ENCODE data around the gene ZNF106. TPM values are rescaled to one million over a fixed set of nuclear protein-coding genes. Genes with fewer than 3 reads are reported as not detected.

Gene ZNF106
- total RNA-seq, 1 experiment from 2014 or later: 28.5 TPM

DNA sequence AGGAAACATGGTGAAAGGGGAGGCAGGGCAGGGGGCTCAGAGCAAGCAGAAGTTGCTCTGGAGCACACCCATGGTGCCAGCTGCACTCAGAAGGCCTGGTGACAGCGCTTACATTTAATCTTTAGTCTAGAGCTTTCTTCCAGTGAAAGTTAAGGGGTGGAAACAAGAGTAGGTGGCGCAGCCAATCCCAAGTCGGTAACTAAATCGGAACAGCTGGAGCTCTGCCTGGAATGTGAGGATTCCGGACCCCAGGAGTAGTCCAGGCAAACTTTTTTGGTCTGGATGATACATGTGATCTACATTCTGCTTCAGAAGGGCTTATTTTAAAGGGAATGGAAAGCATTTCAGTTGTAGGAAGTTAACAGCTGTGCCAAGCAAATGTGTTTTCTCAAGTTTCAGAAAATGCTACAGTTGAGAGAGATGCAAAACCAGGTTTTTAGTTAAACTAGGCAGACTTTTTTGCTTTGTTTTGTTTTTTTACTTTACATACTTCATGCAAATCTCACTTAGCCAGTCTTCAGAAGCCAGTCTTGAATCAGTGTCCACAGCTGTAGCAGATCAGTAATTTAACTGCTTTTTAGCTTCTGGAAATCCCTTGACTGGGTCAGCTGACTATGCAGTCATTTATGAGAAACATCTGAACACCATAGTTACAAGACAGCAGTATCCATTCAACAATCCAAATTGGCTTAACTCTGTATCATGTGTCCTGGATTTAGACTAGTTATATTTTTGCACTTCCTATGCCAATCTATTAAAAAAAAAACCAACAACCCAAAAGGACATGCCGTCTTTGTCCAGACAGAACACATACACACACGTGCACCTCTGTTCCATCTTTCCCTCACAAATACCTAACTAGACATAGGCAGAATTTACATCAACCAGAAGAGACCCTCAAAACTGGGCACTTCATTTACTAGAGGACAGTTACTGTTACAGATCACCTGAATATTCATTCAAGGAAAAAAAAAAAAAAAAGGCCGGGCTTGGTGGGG lies 33.2 kb downstream of the ZNF106 start:
- H3K4me3 ChIP-seq (replicated peaks in 1 of 2; ENCODE audit: low read depth in 1 of 2, low read length in 2 of 2): no peak overlapping the region

DNA sequence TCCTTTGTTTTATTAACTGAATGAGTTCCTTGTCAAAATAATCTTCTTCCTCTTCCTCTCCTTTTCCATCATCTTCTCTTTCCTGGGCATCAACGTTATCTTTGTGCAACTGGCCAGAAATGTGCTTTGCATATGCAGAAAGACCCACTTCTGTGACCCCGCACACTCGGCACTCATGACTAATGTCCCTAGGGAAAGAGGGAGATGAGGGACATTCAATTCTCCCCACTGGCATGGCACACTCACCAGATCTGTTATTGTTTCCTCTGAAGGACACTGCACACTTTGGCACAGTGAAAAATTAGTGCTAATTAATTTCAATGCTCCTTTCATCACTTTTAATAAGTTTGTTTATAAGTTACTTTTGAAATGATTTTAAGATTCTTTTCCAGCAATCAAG lies 34.0 kb downstream of the ZNF106 start:
- Histone ChIP-seq H3K4me2 (ENCODE audit: low read length) (no peak overlapping the region), H3K27ac (ENCODE audit: low read depth, low read length) (no peak overlapping the region), H3K4me1 (ENCODE audit: control insufficient read depth in 1 of 2, insufficient read depth in 2 of 2, low read length in 2 of 2) (no peaks in the 10 kb centered on the region), H2AFZ (ENCODE audit: low read depth, low read length, poor library complexity, severe bottlenecking) (no peak overlapping the region), H3K9me2 (ENCODE audit: insufficient read depth) (no peaks in the 10 kb centered on the region), H4K20me1 (ENCODE audit: insufficient read depth) (no peaks in the 10 kb centered on the region), H3K79me2 (ENCODE audit: insufficient read depth, low read length) (no peaks in the 10 kb centered on the region), H3K4me3 (replicated peaks in 1 of 2; ENCODE audit: low read depth in 1 of 2, low read length in 2 of 2) (no peak overlapping the region), H3K27me3 (ENCODE audit: insufficient read depth, low read length) (no peaks in the 10 kb centered on the region), H3K36me3 (ENCODE audit: control insufficient read depth in 1 of 2, insufficient read depth in 2 of 2, low read length in 2 of 2) (peaks cover 0 to 2% of the 10 kb centered on the region in 2 experiments; a peak in 2 of 4 replicates), H3K9ac (ENCODE audit: low read length) (no peak overlapping the region), H3K9me3 (ENCODE audit: control insufficient read depth in 1 of 2, insufficient read depth in 1 of 2, low read depth in 1 of 2, low read length in 2 of 2) (no peaks in the 10 kb centered on the region)
- DNase-seq (ENCODE audit: low read depth, low spot score) (no peak), ATAC-seq (no peak)
- ChIA-PET POLR2A (no interaction called here), RAD21 (ENCODE audit: low non-redundant PET in 1 of 2, low total read pairs in 2 of 2, uncharacterized antibody in 2 of 2, unreplicated experiment in 2 of 2) (no interaction called here), CTCF (no interaction called here)
- intact Hi-C loops (cut with micrococcal nuclease): no loop called here
- TF ChIP-seq EZH2 (IDR thresholded peaks at IDR 0.05) (no peak), POLR2AphosphoS5 (IDR thresholded peaks at IDR 0.05; ENCODE audit: low read depth, low read length) (no peak), TCF7L2 (IDR thresholded peaks at IDR 0.05; ENCODE audit: borderline replicate concordance, extremely low read depth, insufficient read depth, insufficient read length) (no peak), EZH2phosphoT487 (IDR thresholded peaks at IDR 0.05; ENCODE audit: borderline replicate concordance) (no peak), EGR1 (IDR thresholded peaks at IDR 0.05; ENCODE audit: low read depth) (no peak), RAD21 (IDR thresholded peaks at IDR 0.05; ENCODE audit: low read depth) (no peak), CBX3 (IDR thresholded peaks at IDR 0.05; ENCODE audit: low read depth) (no peak), POLR2A (IDR thresholded peaks at IDR 0.05; ENCODE audit: borderline replicate concordance, extremely low read depth, insufficient read depth, insufficient read length) (no peak), SP1 (IDR thresholded peaks at IDR 0.05; ENCODE audit: low read depth) (no peak), ELF1 (IDR thresholded peaks at IDR 0.05; ENCODE audit: borderline replicate concordance, low read depth) (no peak), ZNF274 (IDR thresholded peaks at IDR 0.05; ENCODE audit: low read depth, low read length) (no peak), FOSL1 (IDR thresholded peaks at IDR 0.05; ENCODE audit: low read depth) (no peak)
- TF ChIP-seq, protein P1, sequence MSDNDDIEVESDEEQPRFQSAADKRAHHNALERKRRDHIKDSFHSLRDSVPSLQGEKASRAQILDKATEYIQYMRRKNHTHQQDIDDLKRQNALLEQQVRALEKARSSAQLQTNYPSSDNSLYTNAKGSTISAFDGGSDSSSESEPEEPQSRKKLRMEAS (IDR thresholded peaks at IDR 0.05): no peak
- TF ChIP-seq, protein P2, sequence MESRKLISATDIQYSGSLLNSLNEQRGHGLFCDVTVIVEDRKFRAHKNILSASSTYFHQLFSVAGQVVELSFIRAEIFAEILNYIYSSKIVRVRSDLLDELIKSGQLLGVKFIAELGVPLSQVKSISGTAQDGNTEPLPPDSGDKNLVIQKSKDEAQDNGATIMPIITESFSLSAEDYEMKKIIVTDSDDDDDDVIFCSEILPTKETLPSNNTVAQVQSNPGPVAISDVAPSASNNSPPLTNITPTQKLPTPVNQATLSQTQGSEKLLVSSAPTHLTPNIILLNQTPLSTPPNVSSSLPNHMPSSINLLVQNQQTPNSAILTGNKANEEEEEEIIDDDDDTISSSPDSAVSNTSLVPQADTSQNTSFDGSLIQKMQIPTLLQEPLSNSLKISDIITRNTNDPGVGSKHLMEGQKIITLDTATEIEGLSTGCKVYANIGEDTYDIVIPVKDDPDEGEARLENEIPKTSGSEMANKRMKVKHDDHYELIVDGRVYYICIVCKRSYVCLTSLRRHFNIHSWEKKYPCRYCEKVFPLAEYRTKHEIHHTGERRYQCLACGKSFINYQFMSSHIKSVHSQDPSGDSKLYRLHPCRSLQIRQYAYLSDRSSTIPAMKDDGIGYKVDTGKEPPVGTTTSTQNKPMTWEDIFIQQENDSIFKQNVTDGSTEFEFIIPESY (IDR thresholded peaks at IDR 0.05; ENCODE audit: extremely low read depth, insufficient replicate concordance, low read length): no peak
- TF ChIP-seq, protein P3, sequence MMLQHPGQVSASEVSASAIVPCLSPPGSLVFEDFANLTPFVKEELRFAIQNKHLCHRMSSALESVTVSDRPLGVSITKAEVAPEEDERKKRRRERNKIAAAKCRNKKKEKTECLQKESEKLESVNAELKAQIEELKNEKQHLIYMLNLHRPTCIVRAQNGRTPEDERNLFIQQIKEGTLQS (IDR thresholded peaks at IDR 0.05): no peak
- no TSS peak for BruUV-seq (replicated peaks)

More for the DNA sequence above, 33.2 kb downstream of the ZNF106 start:
- Histone ChIP-seq H3K9me3 (ENCODE audit: control insufficient read depth in 1 of 2, insufficient read depth in 1 of 2, low read depth in 1 of 2, low read length in 2 of 2) (no peaks in the 10 kb centered on the region), H3K9me2 (ENCODE audit: insufficient read depth) (no peaks in the 10 kb centered on the region), H3K4me2 (ENCODE audit: low read length) (no peak overlapping the region), H3K79me2 (ENCODE audit: insufficient read depth, low read length) (no peaks in the 10 kb centered on the region), H3K9ac (ENCODE audit: low read length) (no peak overlapping the region), H4K20me1 (ENCODE audit: insufficient read depth) (no peaks in the 10 kb centered on the region), H3K27ac (ENCODE audit: low read depth, low read length) (no peak overlapping the region), H2AFZ (ENCODE audit: low read depth, low read length, poor library complexity, severe bottlenecking) (no peak overlapping the region), H3K4me1 (ENCODE audit: control insufficient read depth in 1 of 2, insufficient read depth in 2 of 2, low read length in 2 of 2) (no peaks in the 10 kb centered on the region), H3K27me3 (ENCODE audit: insufficient read depth, low read length) (no peaks in the 10 kb centered on the region), H3K36me3 (ENCODE audit: control insufficient read depth in 1 of 2, insufficient read depth in 2 of 2, low read length in 2 of 2) (peaks cover 0 to 2% of the 10 kb centered on the region in 2 experiments; a peak in 2 of 4 replicates)
- POLR2A ChIA-PET: no interaction called here
- RAD21 ChIA-PET (ENCODE audit: low non-redundant PET in 1 of 2, low total read pairs in 2 of 2, uncharacterized antibody in 2 of 2, unreplicated experiment in 2 of 2): no interaction called here
- CTCF ChIA-PET: interaction anchor here (1.0 kb wide), 1 partner anchor 14 kb away, joined by 3 read pairs; no protein-coding TSS in a partner anchor
- ATAC-seq: no peak
- intact Hi-C loops (cut with micrococcal nuclease): no loop called here
- BruUV-seq (replicated peaks): no TSS peak
- no peak for TF ChIP-seq EZH2phosphoT487 (IDR thresholded peaks at IDR 0.05; ENCODE audit: borderline replicate concordance)
- TF ChIP-seq EZH2 (IDR thresholded peaks at IDR 0.05): no peak
- TF ChIP-seq EGR1 (IDR thresholded peaks at IDR 0.05; ENCODE audit: low read depth): no peak
- no peak for TF ChIP-seq CEBPB (IDR thresholded peaks at IDR 0.05; ENCODE audit: low read depth)
- TF ChIP-seq ZFX (IDR thresholded peaks at IDR 0.05): no peak
- no peak for TF ChIP-seq SIN3A (IDR thresholded peaks at IDR 0.05; ENCODE audit: low read depth)
- no peak for DNase-seq (ENCODE audit: low read depth, low spot score)
